Esophagus mucosa (tissue), 1 donor: Measurements from ENCODE around the gene FGD5. TPM values are rescaled to one million over a fixed set of nuclear protein-coding genes. Genes with fewer than 3 reads are reported as not detected.

ENCODE experiments used
- ATAC-seq: fragments of 200-7000 bp; cut with Tn5 transposase; one replicate; pipeline ENCODE4 v1.9.1; 2020
- total RNA-seq: library from RNA; stranded (reverse); gene quantifications from one replicate; pipeline ENCODE4 v1.2.4, GENCODE V29; 2023
- donor health status: DM: yes; HTN: yes; CAD: no.

Gene FGD5
- total RNA-seq, 1 donor from 2014 or later, result 2.5 TPM

DNA sequence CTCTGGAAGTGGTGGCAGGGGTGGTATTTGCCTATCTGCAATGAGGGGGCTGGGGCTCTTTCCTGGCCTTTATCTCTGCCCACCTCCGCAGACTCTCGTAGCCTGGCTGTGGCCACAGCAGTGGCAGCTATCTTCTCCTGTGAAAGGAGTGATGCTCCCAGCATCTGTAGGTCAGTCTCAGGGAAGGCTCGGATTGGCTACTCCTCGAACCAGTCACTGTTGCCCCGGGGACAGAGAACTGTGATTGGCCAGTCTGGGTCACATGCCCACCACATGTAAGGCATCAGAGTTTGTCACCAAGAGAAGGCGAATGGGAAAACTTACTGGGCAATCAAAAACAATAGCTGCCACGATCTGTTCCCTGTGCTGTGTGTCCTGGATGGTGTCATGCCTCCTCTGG is 30.1 kb upstream of the FGD5 start:
- ATAC-seq, result no peak

DNA sequence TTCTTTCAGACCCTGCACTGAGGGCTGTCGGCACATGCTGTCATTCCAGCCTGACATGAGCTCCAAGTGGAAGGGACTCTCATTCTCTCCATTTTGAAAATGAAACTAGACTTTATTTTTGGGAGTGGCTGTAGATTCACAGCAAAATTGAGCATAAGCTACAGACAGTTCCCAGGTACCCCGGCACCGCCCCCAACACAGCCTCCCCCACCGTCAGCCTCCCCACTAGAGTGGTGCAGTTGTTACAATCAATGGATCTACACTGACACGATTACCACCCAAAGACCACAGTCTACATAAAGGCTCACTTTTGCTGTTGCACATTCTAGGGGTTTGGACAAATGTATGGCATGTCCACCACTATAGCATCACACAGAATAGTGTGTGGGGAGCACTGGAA is 29.5 kb upstream of the FGD5 start:
- ATAC-seq, result no peak

DNA sequence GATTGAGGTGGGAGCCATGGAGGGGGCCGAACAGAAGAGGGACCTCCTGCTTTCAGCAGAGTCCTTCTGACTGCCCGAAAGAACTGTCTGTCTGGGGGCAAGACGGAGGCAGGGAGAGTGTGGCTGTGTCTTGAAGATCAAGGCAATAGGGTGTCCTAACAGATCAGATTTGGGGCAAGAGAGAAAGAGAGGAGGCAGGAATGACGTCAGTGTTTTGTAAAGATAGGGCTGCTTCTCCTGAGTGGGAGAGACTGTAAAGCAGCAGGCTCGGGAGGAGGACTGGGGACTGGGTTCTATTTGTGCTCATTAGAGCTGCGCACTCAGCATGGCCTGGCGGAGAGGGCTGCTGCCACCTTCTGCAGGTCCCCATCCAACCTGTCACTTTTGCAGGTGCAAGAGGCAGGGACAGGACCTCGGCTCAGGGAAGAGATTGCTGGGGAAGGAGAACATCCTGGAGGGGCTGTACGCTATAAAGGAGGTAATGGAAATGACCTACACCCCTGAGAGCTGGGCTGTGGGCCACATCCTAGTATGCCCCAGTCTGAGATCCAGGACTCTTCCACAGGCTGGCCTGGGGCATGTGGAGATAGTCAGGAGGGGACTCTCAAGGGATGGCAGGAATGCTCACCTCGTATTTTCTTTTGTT is 29.0 kb upstream of the FGD5 start:
- ATAC-seq, result no peak

DNA sequence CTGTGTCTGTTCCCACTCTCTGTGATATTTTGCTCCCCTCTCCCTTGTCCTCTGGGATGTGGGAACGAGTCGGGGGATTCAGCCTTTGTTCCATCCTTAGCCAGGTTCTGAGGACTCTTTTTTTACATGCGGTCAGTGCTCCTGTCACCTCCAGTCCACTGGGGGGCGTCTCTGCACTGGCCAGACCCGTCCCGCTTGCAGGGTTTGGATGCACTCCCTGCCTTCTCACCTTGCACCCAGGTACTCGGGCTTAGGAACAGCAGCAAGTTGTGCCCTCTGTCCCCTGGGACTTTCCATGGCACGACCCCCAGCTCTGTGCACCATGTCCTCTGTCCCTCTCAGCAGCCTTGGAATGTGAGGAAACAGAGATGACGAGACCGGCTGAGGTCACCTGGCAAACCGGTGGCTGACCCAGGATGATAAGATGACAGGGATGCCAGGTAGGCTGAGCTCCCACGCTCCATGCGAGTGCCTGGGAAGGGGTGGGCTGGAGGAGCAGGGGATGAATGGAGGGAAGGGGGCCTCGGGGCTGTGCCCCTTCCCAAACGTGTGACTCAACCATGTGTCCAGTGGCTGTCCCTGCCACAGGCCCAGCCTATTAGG is 27.3 kb upstream of the FGD5 start:
- peak; percentile 72 for ATAC-seq

DNA sequence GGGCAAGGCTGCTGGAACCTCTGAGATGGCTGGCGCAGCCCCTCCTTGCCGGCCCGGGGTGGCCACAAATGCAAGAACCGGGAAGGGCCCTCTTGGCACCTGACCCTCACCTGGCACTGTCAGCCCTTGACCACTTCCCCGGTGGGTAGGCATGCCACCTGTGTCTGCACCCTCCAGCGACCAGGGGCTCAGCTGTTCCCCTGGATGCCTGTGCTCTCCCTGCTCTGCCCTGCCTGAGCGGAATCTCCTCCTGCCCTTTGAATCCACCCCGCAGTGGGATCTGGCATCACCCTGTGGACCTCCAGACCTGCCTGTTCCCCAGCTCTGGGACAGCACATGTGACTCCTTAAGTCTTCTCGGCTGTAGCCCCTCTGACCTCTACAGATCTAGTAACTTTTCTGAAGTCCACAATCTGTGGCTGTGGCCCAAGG is 26.1 kb upstream of the FGD5 start:
- ATAC-seq, result peak; percentile 12

DNA sequence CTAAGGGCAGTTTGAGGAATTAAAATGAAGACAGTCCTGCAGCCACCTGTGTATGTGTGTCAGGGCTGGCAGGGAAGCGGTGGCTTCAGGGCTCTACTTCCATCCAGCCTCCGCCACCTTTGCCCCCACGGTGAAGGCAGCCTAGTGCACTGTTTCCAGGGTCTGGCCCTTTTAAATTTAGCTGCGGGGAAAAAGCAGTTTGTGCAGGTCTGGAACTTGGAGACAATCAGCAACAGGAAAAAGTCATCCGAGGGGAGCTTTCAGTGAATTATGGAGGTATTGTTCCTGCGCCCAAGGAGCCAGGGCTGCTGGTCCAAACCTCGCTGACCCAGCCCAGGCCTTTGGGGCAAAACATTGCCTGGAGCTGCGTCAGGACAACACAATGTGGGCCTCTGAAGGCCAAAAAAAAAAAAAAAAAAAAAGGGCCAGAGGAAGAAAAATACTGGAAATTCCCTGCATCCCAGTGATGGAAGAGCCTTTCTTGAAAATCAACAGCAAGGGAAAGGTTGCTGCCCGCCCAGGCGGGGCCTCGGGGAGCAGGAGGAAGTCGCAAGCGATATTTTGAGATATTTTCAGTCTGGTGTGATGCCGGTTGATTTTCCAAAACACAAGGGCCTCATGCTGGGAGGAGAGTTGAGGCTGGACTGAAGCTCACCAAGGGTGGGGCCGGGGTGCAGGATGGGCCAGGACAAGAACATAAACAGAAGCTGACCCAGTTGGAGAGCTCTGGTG is 25.5 kb upstream of the FGD5 start:
- ATAC-seq, result no peak

DNA sequence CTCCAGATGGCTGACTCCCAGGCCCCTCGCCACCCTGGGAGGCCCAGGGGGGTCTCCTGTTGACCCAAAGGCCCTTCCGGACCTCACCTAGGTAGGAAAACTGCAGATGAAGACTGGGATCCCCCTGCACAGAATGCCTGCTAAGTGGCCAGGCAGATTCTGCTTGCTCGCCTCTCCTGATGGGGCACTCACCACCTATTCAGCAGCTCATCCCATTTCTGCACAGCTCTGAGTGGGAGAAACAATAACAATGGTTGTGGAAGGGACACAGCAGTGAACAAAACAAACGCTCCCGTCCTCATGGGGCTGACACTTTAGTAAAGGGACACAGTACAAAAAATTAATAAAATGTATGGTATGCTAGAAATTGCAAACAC is 24.9 kb upstream of the FGD5 start:
- no peak for ATAC-seq

DNA sequence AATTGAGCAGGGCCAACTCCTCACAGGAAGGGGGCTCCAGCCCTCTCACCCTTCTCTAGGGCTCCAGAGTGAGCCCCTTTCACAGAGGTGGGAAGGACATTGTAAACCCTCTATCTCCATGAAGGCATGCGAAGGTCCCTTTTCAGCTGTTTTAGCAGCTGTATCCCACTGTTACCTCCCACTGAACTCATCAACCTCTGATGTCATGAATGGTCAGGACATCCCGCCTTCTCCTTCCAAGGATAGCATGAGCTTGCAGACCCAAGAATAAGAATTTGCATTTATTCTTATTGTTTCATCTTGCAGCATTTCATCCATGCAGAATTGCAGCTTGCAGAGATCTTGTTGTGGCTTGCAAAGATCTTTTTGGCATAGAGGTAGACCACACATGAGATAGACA is 24.3 kb upstream of the FGD5 start:
- ATAC-seq, result no peak

DNA sequence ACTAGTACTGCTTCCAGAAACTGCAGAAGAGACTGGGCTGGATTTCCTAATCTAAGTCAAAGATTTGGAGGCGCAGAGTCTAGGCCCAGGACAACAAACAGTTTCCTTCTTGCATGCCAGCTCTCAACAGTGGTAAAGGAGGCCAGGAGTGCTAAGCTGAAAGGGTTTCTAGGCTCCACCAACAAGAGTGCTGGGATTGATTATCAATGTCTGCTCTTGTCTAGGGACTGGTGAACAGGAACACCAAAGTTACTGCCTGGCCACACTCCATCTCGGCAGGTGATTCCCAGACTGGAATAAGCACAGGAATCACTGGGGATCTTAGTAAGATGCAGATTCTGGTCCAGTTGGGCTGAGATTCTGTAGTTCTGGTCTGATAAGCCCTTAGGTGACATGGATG is 22.8 kb upstream of the FGD5 start:
- ATAC-seq, result no peak

DNA sequence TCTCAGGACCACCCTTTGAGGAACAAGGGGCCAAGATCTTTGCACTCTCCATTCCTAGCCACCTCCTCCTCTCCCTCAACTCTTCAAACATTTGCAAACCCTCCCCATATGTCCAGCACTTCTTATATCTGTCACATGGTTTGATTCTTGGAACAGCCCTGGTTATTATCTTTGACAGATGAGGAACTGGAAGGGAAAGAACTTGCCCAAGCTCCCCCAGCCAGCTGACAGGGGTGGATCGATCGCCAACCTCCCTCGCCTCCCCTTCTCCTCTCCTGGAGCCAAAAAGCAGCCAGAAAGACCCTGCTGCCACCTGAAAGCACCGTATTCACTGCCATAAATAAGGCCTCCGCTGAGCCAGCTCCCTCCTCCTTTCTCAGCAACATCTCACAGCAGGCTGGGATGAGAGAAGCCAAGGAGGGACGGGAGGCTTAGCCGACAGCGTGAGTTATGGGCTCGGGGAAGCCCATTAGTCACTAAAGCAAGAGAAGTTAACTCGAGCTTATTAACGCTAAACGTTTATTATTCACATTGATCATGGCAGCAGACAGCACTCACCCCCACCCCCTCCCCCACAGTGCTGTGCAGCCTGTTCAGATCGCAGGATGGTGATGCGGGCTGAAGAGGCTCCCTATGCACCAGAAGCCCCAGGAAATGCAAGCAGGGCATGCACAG is 22.2 kb upstream of the FGD5 start:
- ATAC-seq, result no peak

DNA sequence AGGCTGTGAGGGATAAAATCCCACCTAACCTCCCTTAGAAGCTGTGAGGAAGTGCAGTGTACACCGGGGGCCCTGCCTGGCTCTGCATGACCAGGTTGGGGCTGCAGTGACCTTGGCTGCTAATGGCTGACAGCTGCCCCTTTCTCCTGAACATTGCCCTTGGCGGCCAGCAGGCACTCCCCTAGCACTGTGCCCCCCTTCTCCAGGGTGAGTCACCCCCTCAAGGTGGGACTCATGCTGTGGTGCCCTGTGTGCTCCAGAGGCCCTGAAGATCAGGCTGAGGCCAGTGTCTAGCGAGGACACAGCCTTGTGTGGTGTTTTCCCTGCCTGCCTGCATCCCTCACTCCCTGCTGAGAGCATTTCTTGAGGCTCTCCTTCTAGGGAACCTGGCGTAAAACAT is 21.0 kb upstream of the FGD5 start:
- ATAC-seq, result no peak

DNA sequence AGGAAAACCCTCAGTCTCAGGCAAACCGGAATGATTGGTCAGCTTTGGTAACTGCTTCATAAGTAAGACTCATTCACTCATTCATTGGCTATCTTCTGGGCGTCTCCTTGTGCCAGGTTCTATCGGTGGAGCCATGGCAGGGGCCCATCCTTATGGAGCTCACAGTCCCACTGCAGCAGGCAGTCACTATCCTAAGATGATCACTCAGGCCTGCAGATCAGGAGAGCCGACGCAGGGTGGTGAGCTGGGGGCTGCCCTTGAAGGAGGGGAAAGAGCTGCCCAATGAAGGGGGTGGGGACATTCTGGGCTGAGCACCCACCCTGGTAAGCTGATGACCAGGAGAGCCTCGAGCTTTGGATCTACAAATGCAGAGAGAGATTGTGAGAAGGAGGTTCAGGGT is 20.5 kb upstream of the FGD5 start:
- no peak for ATAC-seq

DNA sequence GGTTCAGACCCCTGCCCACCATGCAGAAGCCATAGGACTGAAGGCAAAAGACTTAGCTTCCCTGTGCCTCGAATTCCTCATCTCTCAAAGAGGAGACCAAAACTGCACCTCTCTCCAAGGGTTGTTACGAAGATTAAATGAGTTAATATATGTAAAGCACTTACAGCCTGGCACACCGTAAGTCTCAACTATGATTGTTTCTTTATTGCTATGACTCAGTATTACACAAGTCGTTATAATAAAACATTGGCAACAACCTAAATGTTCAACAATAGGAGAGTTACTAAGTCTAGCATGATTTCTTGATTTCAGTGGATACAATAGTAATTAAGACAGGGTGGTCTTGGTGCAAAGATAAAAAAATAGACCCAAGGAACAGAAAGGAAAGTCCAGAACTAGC is 19.6 kb upstream of the FGD5 start:
- ATAC-seq, result no peak

DNA sequence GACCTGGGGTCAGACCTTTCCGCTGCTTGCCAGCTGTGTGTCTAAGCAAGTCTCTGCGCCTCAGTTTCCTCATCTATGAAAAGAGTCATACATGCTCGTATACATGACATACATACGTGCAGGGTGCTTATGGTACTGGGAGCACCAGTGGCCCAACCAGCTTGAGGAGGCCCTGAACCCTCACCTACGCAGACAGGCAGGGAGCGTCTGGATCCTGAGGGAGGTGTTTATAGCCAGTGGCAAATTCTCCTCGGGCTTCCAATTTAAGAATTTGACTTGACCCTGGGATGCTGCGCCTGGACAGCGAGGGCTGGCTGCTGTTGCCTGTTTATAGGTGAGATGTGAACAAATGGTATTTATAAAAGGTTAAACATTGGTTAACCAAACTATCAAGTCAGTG is 17.7 kb upstream of the FGD5 start:
- ATAC-seq, result no peak

DNA sequence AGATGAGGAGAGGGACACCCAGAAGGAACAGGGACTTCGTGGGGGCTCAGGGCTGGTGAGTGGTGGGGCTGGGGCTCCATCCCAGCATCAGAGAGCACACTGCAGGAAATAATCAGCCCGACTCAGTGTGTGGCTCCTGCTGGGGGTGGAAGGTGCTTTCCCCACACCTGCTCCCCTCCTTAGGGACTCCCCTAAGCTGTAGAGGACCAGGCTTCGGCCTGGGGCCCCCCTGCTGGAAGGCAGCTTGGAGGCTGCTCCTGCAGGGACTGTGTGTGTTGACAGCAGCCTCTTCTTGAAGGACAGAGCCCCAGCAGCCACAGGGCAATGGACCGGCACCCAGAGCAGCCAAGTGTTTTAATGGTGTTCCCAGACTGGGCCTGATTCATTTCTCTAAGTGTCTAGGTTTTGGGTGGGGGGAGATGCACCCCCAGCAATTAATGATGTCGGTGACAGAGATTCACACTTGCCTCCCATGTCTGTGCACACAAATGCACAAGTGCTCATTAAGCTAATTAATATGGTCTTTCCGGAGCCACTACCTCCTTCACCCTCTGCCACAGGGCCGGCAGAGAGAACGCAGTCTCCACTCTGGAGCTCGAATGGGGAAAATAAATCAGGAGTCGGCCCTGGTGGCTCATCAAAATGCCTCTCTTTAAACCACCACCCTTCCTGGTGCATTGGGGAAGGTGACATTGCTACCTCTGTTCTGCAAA is 16.9 kb upstream of the FGD5 start:
- ATAC-seq, result no peak

DNA sequence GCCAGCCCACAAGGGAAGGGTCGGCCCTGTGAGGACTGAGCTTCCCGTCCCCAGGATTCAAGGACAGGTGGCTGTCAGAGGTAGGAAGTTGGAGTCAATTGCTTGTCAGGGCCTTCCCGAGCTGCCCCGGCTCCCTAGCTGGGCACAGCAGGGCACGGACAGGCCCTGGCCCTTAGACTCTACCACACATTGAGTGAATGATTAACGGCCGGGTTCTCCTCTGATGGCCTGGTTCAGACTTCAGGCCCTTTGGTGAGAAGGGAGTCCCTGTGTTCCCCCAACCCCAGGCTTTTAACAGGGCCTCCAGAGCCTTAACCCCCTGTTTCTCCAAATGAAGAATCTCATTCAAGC is 16.4 kb upstream of the FGD5 start:
- ATAC-seq, result no peak

DNA sequence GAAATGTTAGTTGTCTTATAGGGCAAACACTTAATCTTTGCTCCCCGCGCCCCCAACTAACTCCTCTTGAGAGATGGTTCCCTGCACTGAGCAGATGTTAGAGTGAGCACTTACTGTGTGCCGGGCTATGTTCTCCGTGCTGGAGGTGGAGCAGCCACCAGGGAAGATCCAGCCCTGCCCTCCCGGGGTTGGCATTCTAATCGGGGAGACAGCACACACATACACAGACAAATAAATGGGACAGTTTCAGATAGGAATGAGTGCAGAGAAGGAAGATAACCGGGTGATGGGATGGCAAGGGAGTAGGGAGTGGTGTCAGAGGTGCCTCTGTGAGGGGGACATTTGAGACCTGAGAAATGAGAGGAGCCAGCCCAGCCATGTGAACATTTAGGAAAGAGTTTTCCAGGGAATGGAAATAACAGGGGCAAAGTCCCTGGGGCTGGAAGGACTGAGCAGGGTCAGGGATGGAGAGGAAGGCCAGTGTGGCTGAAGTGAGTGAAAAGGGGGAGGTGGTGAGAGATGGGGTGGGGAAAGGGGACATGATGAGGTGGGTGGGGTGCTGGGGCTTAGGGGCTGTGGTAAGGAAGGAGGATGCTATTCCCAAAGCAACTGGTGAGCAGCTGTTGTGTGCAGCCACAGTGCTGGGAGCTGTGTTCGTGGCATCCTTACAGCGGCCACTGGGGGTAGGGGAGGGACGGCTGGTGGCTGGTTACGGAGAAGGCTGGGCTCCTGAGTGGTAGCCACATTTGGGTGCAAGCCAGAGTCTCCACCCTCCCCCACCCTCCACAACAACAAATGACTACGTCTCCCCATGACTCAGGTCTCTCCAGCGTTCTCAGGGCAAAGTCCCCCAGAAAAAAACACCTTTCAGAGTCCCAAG is 15.4 kb upstream of the FGD5 start:
- ATAC-seq, result peak; percentile 40

DNA sequence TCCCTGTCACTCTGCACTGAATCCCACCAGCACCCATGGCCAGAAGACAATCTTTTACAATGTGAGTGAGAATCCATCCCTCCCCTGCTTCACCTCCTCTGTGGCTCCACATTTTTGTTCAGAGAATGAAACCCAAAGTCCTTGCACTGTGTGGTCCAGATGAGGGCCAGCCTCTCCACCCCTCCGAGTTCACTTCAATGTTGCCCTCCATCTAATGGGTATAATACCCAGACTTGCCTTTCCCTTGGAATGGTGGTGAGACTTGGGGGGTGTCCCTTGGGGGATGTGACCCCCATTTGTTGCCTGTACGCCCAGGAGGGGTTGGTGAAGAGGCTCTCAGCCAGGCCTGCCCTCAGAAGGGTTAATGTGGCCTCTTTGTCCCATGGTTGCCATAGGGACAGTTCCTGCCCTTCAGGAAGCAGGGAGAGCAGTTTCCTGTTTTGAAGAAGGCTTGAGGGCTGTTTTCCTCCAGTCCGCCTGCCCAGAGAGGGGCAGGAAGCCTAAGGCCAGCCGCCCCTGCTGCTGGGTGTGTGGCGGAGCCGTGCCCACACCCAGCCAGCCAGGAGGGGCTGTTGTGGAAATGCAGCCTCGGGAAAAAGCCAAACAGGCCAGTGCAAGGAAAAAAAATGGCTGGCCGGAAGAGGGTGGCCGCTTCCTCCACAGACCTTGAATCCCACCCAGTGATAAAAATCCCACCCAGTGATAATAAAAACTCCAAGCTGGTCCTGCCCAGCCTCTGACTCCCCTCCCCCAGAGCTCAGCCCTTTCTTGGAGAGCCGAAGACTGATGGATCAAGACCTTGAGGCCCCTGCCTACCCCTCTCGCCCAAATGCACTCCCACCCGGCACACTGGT is 14.6 kb upstream of the FGD5 start:
- peak; percentile 42 for ATAC-seq

DNA sequence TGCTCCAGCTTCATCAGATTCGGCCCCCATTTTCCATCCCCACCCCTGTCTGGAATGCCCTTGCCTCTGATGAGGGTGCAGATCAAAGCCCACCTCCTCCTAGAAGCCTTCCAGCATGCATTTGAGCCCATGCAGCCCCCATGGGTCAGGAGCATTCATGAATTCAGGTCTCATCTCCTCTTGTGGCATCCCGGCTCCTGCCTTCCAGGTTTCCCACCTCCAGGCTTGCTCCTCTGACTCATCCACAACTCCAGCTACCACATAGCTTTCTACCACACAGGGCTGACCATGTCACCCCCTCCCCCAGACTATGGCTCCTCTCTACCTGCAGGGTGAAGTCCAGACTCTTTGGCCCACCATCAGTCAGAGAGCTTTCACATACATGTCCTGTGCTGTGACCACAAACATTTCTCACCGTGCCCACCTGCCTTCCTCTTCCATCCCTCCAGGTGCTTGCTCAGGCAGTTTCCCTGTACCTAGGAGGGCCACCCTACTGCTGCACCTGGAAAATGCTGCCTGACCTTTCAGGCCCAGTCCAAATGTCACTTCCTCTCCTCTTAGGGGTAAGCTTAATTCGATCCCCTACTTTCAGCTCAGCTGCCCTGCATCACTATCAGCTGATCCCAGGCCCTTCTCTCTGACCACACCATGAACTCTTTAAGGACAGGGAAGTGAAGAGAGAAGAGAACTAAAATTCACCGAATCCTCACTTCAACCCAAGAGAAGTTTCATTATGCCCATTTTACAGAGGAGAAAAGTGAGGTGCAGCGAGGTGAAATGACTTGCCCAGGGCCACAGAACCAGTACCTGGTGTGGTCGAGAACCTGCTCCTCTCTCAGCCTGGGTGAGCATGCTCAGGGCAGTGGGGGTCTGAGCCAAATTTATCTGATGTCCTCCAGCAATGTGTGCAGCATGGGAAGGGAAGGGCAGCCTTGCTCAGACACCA is 13.7 kb upstream of the FGD5 start:
- ATAC-seq, result no peak
